HEK293T (cell line): ENCODE measurements around the gene AGAP1.

Source experiments
- ARNT ChIP-seq: fragments of 450-650 bp; IDR thresholded peaks from 2 replicates; pipeline ENCODE4 v1.6.1; 2017; ENCODE audit warnings: mild to moderate bottlenecking
- BHLHE40 ChIP-seq: fragments of 450-650 bp; IDR thresholded peaks from 2 replicates; pipeline ENCODE4 v1.6.1; 2016; ENCODE audit warnings: mild to moderate bottlenecking, moderate library complexity, borderline replicate concordance
- CTBP1 ChIP-seq: fragments of 450-650 bp; IDR thresholded peaks from 2 replicates; pipeline ENCODE4 v1.6.1; 2016; ENCODE audit warnings: borderline replicate concordance
- ELF4 ChIP-seq: fragments of 450-650 bp; IDR thresholded peaks from 2 replicates; pipeline ENCODE4 v1.6.1; 2017; ENCODE audit warnings: antibody characterized with exemption
- FOXA1 ChIP-seq: fragments of 450-650 bp; IDR thresholded peaks from 2 replicates; pipeline ENCODE4 v1.6.1; 2016; ENCODE audit warnings: mild to moderate bottlenecking
- FOXK2 ChIP-seq: fragments of 450-650 bp; IDR thresholded peaks from 2 replicates; pipeline ENCODE4 v1.6.1; 2016; ENCODE audit warnings: mild to moderate bottlenecking
- FOXM1 ChIP-seq: fragments of 450-650 bp; IDR thresholded peaks from 2 replicates; pipeline ENCODE4 v1.6.1; 2017; ENCODE audit warnings: mild to moderate bottlenecking, borderline replicate concordance
- HDGF ChIP-seq: fragments of 450-650 bp; IDR thresholded peaks from 2 replicates; pipeline ENCODE4 v1.6.1; 2017; ENCODE audit warnings: antibody characterized with exemption, borderline replicate concordance
- L3MBTL2 ChIP-seq: fragments of 450-650 bp; conservative IDR thresholded peaks from 2 replicates; pipeline ENCODE4 v1.6.1; 2016; ENCODE audit warnings: mild to moderate bottlenecking
- NFRKB ChIP-seq: fragments of 450-650 bp; IDR thresholded peaks from 2 replicates; pipeline ENCODE4 v1.6.1; 2016; ENCODE audit warnings: mild to moderate bottlenecking, moderate library complexity
- SP1 ChIP-seq: fragments of 450-650 bp; IDR thresholded peaks from 2 replicates; pipeline ENCODE4 v1.6.1; 2017
- SUZ12 ChIP-seq: fragments of 450-650 bp; IDR thresholded peaks from 2 replicates; pipeline ENCODE4 v1.6.1; 2016; ENCODE audit warnings: mild to moderate bottlenecking
- TARDBP ChIP-seq: fragments of 450-650 bp; IDR thresholded peaks from 2 replicates; pipeline ENCODE4 v1.6.1; 2016
- ZNF384 ChIP-seq: fragments of 450-650 bp; IDR thresholded peaks from 2 replicates; pipeline ENCODE4 v1.6.1; 2016

DNA sequence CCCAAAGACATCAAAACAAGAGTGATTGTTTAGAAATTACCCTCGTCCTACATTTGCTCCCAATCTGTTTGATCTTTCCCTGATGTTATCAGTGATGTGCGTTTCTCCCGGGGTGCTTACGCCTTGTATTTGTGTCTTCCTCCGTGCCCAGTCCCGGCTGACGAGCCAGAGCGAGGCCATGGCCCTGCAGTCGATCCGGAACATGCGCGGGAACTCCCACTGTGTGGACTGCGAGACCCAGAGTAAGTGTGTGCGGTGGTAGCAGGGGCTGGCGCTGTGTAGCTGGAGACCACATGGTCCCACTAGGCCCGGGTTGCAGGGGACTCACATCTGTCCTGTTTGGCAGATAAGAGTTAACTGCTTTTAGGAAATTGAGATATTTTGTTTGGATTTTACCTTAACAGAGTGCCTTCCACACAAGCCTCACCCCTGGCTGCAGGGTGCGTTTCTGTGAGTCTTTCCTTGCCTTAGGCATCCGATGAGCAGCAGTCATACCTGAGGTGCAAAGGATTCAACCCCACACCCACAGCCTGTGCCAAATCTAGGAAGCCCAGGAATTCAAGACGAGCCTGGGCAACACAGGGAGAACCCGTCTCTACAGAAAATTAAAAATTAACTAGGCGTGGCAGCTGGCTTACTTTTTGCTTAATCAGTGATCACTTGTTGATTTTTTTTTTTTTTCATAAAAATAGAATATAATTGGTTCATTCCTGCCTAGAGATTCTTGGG is 546.9 kb downstream of the AGAP1 start:
- TF ChIP-seq HDGF (no peak), SP1 (no peak), L3MBTL2 (no peak), ZNF384 (no peak), SUZ12 (no peak), FOXK2 (no peak), CTBP1 (no peak), ELF4 (no peak), TARDBP (no peak), FOXA1 (no peak), NFRKB (no peak), FOXM1 (no peak), BHLHE40 (no peak), ARNT (no peak)
